ENCODE measurements around the gene RRAS. TPM values are rescaled to one million over a fixed set of nuclear protein-coding genes. Genes with fewer than 3 reads are reported as not detected.
"Not testable (repeated sequence)": the region's sequence is repeated elsewhere in the genome, so short reads cannot be mapped to it uniquely, and the experiment has no call there.

Gene RRAS
- total RNA-seq, 4 donors from 2014 or later, result 31.8 to 97.6 (median 58.2) TPM

GRCh38 chr19:49635530-49636232 lies 4.3 kb downstream of the RRAS start:
- intact Hi-C loops (cut with DNase I; ENCODE audit: low total_unique reads) (loop anchor here (5.0 kb wide), 1 partner anchor 43 kb away; the partner anchor contains the start of gene PRR12), in situ Hi-C loops (cut with MboI; ENCODE audit: low pct_ligation_motif_present in 1 of 4, low pct_unique_long_range_greater_than_20kb in 1 of 4, low sequenced_read_pairs in 3 of 4) (no loop called here)
- DNase-seq, result no peak
- TF ChIP-seq POLR2A (IDR thresholded peaks at IDR 0.05), result no peak
- TF ChIP-seq POLR2AphosphoS5 (IDR thresholded peaks at IDR 0.05), result no peak
- no peak for TF ChIP-seq EP300 (IDR thresholded peaks at IDR 0.05; ENCODE audit: low read depth)
- no peak for TF ChIP-seq CTCF (IDR thresholded peaks at IDR 0.05)
- 56% methylated on average over 24 of the region's 24 CpGs; no CpG with 5 or more reads in 1 of the 2 donors for WGBS, 2 donors (ENCODE audit: low coverage in 1 of 2)
- H3K27me3 ChIP-seq, result no peaks in the 10 kb centered on the region
- H3K9me3 ChIP-seq, result no peaks in the 10 kb centered on the region
- peak overlapping the region; percentile 14 to 36 (median 24) for H3K27ac ChIP-seq
- H3K4me1 ChIP-seq, result peaks cover 0 to 39% (median 24%) of the 10 kb centered on the region in 4 donors
- no peaks in the 10 kb centered on the region for H3K36me3 ChIP-seq
- no peak overlapping the region for H3K4me3 ChIP-seq

- in situ Hi-C loops (cut with MboI; ENCODE audit: low pct_ligation_motif_present in 1 of 4, low pct_unique_long_range_greater_than_20kb in 1 of 4, low sequenced_read_pairs in 3 of 4); H3K4me3 ChIP-seq; DNase-seq; intact Hi-C loops (cut with DNase I; ENCODE audit: low total_unique reads); H3K9me3 ChIP-seq; H3K36me3 ChIP-seq; H3K27ac ChIP-seq; H3K27me3 ChIP-seq: not testable (repeated sequence)
- peaks cover 0 to 25% (median 9%) of the 10 kb centered on the region in 4 donors for H3K4me1 ChIP-seq
- WGBS, 2 donors (ENCODE audit: low coverage in 1 of 2), result 58 to 69% methylated on average over 2 to 9 of the region's 9 CpGs
Observed at GRCh38 chr19:49633273-49633672, 6.7 kb downstream of the RRAS start.

GRCh38 chr19:49632576-49632975 lies 7.4 kb downstream of the RRAS start:
- WGBS, 2 donors (ENCODE audit: low coverage in 1 of 2), result 88% methylated on average over 5 of the region's 5 CpGs; no CpG with 5 or more reads in 1 of the 2 donors

GRCh38 chr19:49631610-49632192 lies 8.2 kb downstream of the RRAS start:
- intact Hi-C loops (cut with DNase I; ENCODE audit: low total_unique reads), result no loop called here
- Histone ChIP-seq H3K27me3 (no peaks in the 10 kb centered on the region), H3K27ac (no peak overlapping the region), H3K4me3 (no peak overlapping the region), H3K9me3 (no peaks in the 10 kb centered on the region), H3K4me1 (peaks cover 0 to 11% (median 0%) of the 10 kb centered on the region in 4 donors), H3K36me3 (peaks cover 0 to 4% (median 0%) of the 10 kb centered on the region in 4 donors)
- TF ChIP-seq EP300 (IDR thresholded peaks at IDR 0.05; ENCODE audit: low read depth) (no peak), CTCF (IDR thresholded peaks at IDR 0.05) (no peak), POLR2AphosphoS5 (IDR thresholded peaks at IDR 0.05) (no peak), POLR2A (IDR thresholded peaks at IDR 0.05) (no peak)
- 67 to 85% methylated on average over 1 to 19 of the region's 19 CpGs for WGBS, 2 donors (ENCODE audit: low coverage in 1 of 2)
- no peak for DNase-seq
- in situ Hi-C loops (cut with MboI; ENCODE audit: low pct_ligation_motif_present in 1 of 4, low pct_unique_long_range_greater_than_20kb in 1 of 4, low sequenced_read_pairs in 3 of 4), result no loop called here

More at GRCh38 chr19:49632576-49632975, 7.4 kb downstream of the RRAS start:
- no peaks in the 10 kb centered on the region for H3K27me3 ChIP-seq
- H3K9me3 ChIP-seq, result no peaks in the 10 kb centered on the region
- DNase-seq, result no peak
- H3K4me3 ChIP-seq, result no peak overlapping the region
- intact Hi-C loops (cut with DNase I; ENCODE audit: low total_unique reads) (no loop called here), in situ Hi-C loops (cut with MboI; ENCODE audit: low pct_ligation_motif_present in 1 of 4, low pct_unique_long_range_greater_than_20kb in 1 of 4, low sequenced_read_pairs in 3 of 4) (no loop called here)
- peaks cover 0 to 18% (median 3%) of the 10 kb centered on the region in 4 donors for H3K4me1 ChIP-seq
- TF ChIP-seq POLR2A (IDR thresholded peaks at IDR 0.05), result no peak
- no peak for TF ChIP-seq POLR2AphosphoS5 (IDR thresholded peaks at IDR 0.05)
- no peak for TF ChIP-seq CTCF (IDR thresholded peaks at IDR 0.05)
- TF ChIP-seq EP300 (IDR thresholded peaks at IDR 0.05; ENCODE audit: low read depth), result no peak
- peaks cover 0 to 2% (median 0%) of the 10 kb centered on the region in 4 donors for H3K36me3 ChIP-seq
- no peak overlapping the region for H3K27ac ChIP-seq
